SH-SY5Y (cell line): Measurements from ENCODE around the gene CRKL.

Experiments used
- GATA2 ChIP-seq: IDR thresholded peaks from 2 replicates; pipeline ENCODE4 v1.6.1; 2011; ENCODE audit warnings: mild to moderate bottlenecking, low read depth, low read length
- GATA3 ChIP-seq: IDR thresholded peaks from 2 replicates; pipeline ENCODE4 v1.6.1; 2011; ENCODE audit warnings: low read depth, mild to moderate bottlenecking, low read length, moderate library complexity

- no peak for TF ChIP-seq GATA2
- TF ChIP-seq GATA3, result no peak
These were observed 70.2 kb downstream of the CRKL start for GRCh38 chr22:20987375-20987774.
